Endothelial cell of umbilical vein (primary cell): ENCODE results near the gene PGR. TPM values are rescaled to one million over a fixed set of nuclear protein-coding genes. Genes with fewer than 3 reads are reported as not detected.

Source experiments
- BruUV-seq: library from RNA; stranded (reverse); fragments of 400-500 nt; replicated peaks from 2 replicates; lab custom pipeline; 2021; lab: Mats Ljungman, UMichigan
- CTCF ChIA-PET: fragments of 300-600, 350-600 bp; sonication (Branson Sonifier 250); formaldehyde crosslinking; loops from one replicate; lab custom pipeline; 2021; ENCODE audit warnings: antibody characterized with exemption, inconsistent platforms; lab: Charles Lee
- POLR2A ChIA-PET: fragments of 300-600, 350-600 bp; sonication (Branson Sonifier 250); formaldehyde crosslinking; loops from one replicate; lab custom pipeline; 2021; ENCODE audit warnings: antibody characterized with exemption, inconsistent platforms; lab: Charles Lee
- DNase-seq: peaks from one replicate; pipeline ENCODE4 v3.0.0-alpha.2; 2011; ENCODE audit warnings: low read depth, low spot score
- FAIRE-seq: peaks from 2 replicates; lab custom pipeline; 2011; peaks lifted over from hg19 to GRCh38; lab: Jason Lieb, UNC
- H2AFZ ChIP-seq: 2 replicates; pipeline ENCODE4 v1.6.0; 2012; ENCODE audit warnings: low read depth, low read length, control low read depth, inconsistent platforms
- H3K27ac ChIP-seq: 2 replicates; pipeline ENCODE4 v1.5.1; 2011; ENCODE audit warnings: low read depth, mild to moderate bottlenecking, control low read depth, low read length, moderate library complexity; ENCODE audit not compliant: insufficient read depth
- H3K27me3 ChIP-seq, 2 experiments: 2 replicates each; pipeline versions ENCODE4 v1.6.0 to v1.6.1; 2011; ENCODE audit warnings: low read length in 2 of 2, mixed read lengths in 1 of 2; ENCODE audit not compliant: control insufficient read depth in 2 of 2, insufficient read depth in 2 of 2
- H3K36me3 ChIP-seq, 2 experiments: 2 replicates in 1 of 2; 3 replicates in 1 of 2; pipeline ENCODE4 v1.5.1; 2011; ENCODE audit warnings: low read length in 2 of 2, mild to moderate bottlenecking in 1 of 2, moderate library complexity in 1 of 2; ENCODE audit not compliant: control insufficient read depth in 2 of 2, insufficient read depth in 2 of 2; ENCODE audit errors: extremely low read depth in 1 of 2
- H3K4me1 ChIP-seq: 3 replicates; pipeline ENCODE4 v1.5.1; 2011; ENCODE audit warnings: mild to moderate bottlenecking, low read length; ENCODE audit not compliant: control insufficient read depth, insufficient read depth; ENCODE audit errors: extremely low read depth
- H3K4me2 ChIP-seq: 2 replicates; pipeline ENCODE4 v1.6.1; 2011; ENCODE audit warnings: low read length, control low read depth, mixed read lengths; ENCODE audit not compliant: insufficient read depth
- H3K4me3 ChIP-seq, 3 experiments: fragments of 200-600 bp in 1 of 3; sonication (generic), shearing (Covaris generic) in 1 of 3; replicated peaks in 1 of 3; 2 replicates each; pipeline ENCODE4 v1.5.1; 2011 to 2016; ENCODE audit warnings: control low read depth in 3 of 3, low read length in 3 of 3, mild to moderate bottlenecking in 2 of 3, inconsistent platforms in 1 of 3, low read depth in 1 of 3, moderate library complexity in 1 of 3; ENCODE audit not compliant: insufficient read depth in 1 of 3
- H3K79me2 ChIP-seq: 2 replicates; pipeline ENCODE4 v1.6.0; 2012; ENCODE audit warnings: low read length, inconsistent platforms; ENCODE audit not compliant: control insufficient read depth, insufficient read depth
- H3K9ac ChIP-seq: replicated peaks from 2 replicates; pipeline ENCODE3; 2011; ENCODE audit warnings: low read length, control low read depth; ENCODE audit not compliant: insufficient read depth; ENCODE audit errors: extremely low read depth
- H3K9me1 ChIP-seq: replicated peaks from 3 replicates; pipeline ENCODE4 v1.6.0; 2011; ENCODE audit warnings: mild to moderate bottlenecking, low read length; ENCODE audit not compliant: control insufficient read depth, insufficient read depth; ENCODE audit errors: extremely low read depth
- H3K9me3 ChIP-seq: replicated peaks from 2 replicates; pipeline ENCODE4 v1.5.1; 2012; ENCODE audit warnings: low read length, inconsistent platforms; ENCODE audit not compliant: control insufficient read depth, insufficient read depth
- H4K20me1 ChIP-seq: replicated peaks from 2 replicates; pipeline ENCODE3; 2011; ENCODE audit warnings: mild to moderate bottlenecking, low read length; ENCODE audit not compliant: control insufficient read depth, insufficient read depth; ENCODE audit errors: extremely low read depth
- CTCF ChIP-seq, 2 donors: IDR thresholded peaks; 1 replicate in 1 of 2; 2 replicates in 1 of 2; pipeline ENCODE4 v1.5.1; 2011; ENCODE audit warnings: low read length in 2 of 2, mild to moderate bottlenecking in 2 of 2, moderate library complexity in 2 of 2, control low read depth in 1 of 2, inconsistent platforms in 1 of 2, low read depth in 1 of 2; ENCODE audit not compliant: insufficient read depth in 1 of 2; ENCODE audit errors: extremely low read depth in 1 of 2
- EZH2 ChIP-seq: IDR thresholded peaks from 2 replicates; pipeline ENCODE4 v1.6.1; 2012; ENCODE audit warnings: borderline replicate concordance, low read depth, mild to moderate bottlenecking, moderate library complexity, low read length, inconsistent platforms; ENCODE audit not compliant: severe bottlenecking
- JUN ChIP-seq: IDR thresholded peaks from 2 replicates; pipeline ENCODE4 v1.6.1; 2011; ENCODE audit warnings: borderline replicate concordance, low read depth; ENCODE audit not compliant: insufficient read length, insufficient read depth
- POLR2AphosphoS5 ChIP-seq: IDR thresholded peaks from 2 replicates; pipeline ENCODE4 v1.6.1; 2012; ENCODE audit warnings: low read depth, mild to moderate bottlenecking, control low read depth, low read length, moderate library complexity; ENCODE audit not compliant: insufficient read depth
- dilution Hi-C: fragments of 300-500 bp; cut with MboI; formaldehyde crosslinking; loops from one replicate; pipeline ENCODE4 v1.15.0; 2019; ENCODE audit warnings: low sequenced_read_pairs; ENCODE audit not compliant: extremely low pct_ligation_motif_present
- intact Hi-C: fragments of 100-400 bp; cut with micrococcal nuclease; formaldehyde crosslinking; loops from one replicate; pipeline ENCODE4 v1.10.0; 2022
- polyA plus RNA-seq, 4 experiments: library from polyadenylated mRNA; depleted of rRNA in 3 of 4; stranded (reverse) in 3 of 4; unstranded in 1 of 4; fragments of >200 nt; gene quantifications; 2 replicates each; pipeline versions ENCODE4 v1.2.1 to v1.2.3, GENCODE V29; 2011 to 2012; ENCODE audit warnings: missing spikeins in 1 of 4
- total RNA-seq: library from RNA; stranded (reverse); gene quantifications from 2 replicates; pipeline ENCODE4 v1.2.3, GENCODE V29; 2021

The PGR gene
- total and polyA plus RNA-seq, 2 donors (not counting 3 experiments of a cell fraction or from before 2014, with no cell fraction given), result not detected

- Histone ChIP-seq H3K9me1 (no peaks in the 10 kb centered on the region), H4K20me1 (no peaks in the 10 kb centered on the region), H3K27me3 (no peaks in the 10 kb centered on the region), H2AFZ (no peak overlapping the region), H3K36me3 (no peaks in the 10 kb centered on the region), H3K4me3 (no peak overlapping the region), H3K4me1 (no peaks in the 10 kb centered on the region), H3K9me3 (no peaks in the 10 kb centered on the region), H3K9ac (no peak overlapping the region), H3K4me2 (no peak overlapping the region), H3K27ac (no peak overlapping the region), H3K79me2 (no peaks in the 10 kb centered on the region)
- no peak for DNase-seq
- ChIA-PET POLR2A (no interaction called here), CTCF (no interaction called here)
- BruUV-seq, result no TSS peak
- no peak for FAIRE-seq
- intact Hi-C loops, result no loop called here
- dilution Hi-C loops, result no loop called here
- TF ChIP-seq EZH2 (no peak), JUN (no peak), POLR2AphosphoS5 (no peak), CTCF (IDR thresholded peaks at IDR 0.05; ENCODE audit: extremely low read depth in 1 of 2, insufficient read depth in 1 of 2, low read depth in 1 of 2, low read length in 2 of 2) (no peak)
These were observed 80.5 kb downstream of the PGR start for GRCh38 chr11:101049123-101049522.

GRCh38 chr11:101048479-101048878 is 81.1 kb downstream of the PGR start:
- intact Hi-C loops (no loop called here), dilution Hi-C loops (no loop called here)
- Histone ChIP-seq H3K4me3 (no peak overlapping the region), H3K79me2 (no peaks in the 10 kb centered on the region), H3K36me3 (no peaks in the 10 kb centered on the region), H4K20me1 (no peaks in the 10 kb centered on the region), H3K27ac (no peak overlapping the region), H3K9me3 (no peaks in the 10 kb centered on the region), H3K27me3 (no peaks in the 10 kb centered on the region), H3K4me2 (no peak overlapping the region), H2AFZ (no peak overlapping the region), H3K4me1 (no peaks in the 10 kb centered on the region), H3K9me1 (no peaks in the 10 kb centered on the region), H3K9ac (no peak overlapping the region)
- TF ChIP-seq POLR2AphosphoS5, result no peak
- ChIA-PET CTCF (no interaction called here), POLR2A (no interaction called here)
- BruUV-seq, result no TSS peak
- no peak for FAIRE-seq
- DNase-seq, result no peak
